ENCODE measurements around the gene PADI3. TPM values are rescaled to one million over a fixed set of nuclear protein-coding genes. Genes with fewer than 3 reads are reported as not detected.

Gene PADI3
- total RNA-seq, 1 donor from 2014 or later, result 3.3 TPM

DNA sequence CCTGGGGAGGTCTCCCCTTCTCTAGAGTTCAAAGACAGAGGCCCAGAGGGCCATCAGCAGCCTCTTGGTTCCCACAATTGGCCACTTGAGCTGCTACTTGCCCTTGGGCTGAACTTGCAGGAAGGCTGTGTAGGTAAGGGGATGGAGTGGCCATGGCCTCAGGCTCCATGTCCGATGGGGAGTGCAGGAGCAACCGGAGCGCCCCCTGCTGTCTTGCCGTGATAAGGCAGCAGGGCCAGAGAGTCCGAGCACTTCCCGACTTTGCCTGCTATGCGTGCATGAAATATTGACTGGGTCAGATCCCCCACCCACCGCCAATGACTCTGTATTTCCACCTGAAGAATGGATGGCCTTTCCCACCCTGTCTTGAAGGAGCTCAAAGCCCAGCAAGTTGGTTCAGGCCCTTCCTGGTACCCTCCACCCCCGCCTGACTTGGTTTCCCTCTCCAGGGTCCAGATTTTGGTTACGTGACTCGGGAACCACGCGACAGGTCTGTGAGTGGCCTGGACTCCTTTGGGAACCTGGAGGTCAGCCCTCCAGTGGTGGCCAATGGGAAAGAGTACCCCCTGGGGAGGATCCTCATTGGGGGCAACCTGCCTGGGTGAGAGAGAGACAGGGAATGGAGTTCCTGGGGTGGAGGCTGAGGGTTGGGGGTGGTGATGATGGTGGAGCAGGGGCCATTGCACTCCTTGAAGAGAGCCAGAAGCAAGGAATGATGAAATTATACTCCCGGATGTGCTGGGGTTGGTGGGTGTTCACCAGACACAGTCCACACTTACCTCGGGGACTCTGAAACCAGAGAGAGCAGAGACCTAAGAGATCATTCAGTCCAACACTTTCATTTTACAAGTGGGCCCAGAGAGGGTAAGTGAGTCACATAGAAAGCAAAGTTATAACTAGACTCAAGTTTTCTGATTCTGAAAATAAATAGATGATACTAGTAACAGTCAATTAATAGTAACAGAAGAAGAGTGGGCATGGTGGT lies 25.6 kb downstream of the PADI3 start:
- ATAC-seq, result peak; percentile 27

DNA sequence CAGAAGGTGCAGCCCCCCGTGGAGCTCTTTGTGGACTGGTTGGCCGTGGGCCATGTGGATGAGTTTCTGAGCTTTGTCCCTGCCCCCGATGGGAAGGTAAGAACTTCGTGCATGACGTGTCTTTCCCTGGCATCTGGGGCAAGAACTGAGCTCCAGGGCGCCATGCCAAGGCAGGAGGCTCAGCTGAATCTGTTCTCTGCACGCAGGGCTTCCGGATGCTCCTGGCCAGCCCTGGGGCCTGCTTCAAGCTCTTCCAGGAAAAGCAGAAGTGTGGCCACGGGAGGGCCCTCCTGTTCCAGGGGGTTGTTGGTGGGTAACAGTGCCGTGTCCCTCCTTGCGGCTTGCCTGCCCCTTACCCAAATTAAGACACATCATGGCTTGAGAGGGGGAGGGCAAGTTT lies 27.7 kb downstream of the PADI3 start:
- ATAC-seq, result peak; percentile 45

DNA sequence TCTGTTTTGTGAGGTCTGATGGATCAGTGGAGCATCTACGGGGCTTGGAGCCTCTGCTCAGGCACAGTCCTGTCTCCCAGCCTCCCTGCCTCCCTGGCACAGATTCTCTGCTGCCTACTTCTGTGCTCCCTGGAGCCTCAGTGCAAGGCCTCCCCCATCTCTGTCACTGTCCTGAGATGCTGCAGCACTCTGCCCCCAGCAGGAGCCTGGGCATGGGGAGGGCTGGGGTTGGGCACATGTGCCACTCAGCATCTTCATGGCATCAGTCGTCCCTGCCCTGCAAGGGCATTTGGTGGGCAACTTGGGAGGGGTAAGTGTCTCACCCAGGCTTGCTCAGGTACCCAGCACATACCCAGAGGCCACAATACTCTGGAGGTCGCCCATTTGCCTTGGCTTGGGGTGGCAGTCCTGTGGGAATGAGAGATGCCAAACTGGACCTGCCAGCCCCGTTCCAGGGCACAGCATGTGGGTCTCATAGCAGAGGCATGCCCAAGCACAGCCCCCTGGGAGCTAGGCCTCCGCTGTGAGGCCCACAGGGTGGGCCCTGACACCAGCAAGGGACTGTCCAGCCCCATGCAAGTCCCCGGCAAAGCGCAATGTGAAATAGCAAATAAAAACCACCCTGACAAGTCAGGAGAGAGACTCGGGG lies 28.7 kb downstream of the PADI3 start:
- no peak for ATAC-seq

DNA sequence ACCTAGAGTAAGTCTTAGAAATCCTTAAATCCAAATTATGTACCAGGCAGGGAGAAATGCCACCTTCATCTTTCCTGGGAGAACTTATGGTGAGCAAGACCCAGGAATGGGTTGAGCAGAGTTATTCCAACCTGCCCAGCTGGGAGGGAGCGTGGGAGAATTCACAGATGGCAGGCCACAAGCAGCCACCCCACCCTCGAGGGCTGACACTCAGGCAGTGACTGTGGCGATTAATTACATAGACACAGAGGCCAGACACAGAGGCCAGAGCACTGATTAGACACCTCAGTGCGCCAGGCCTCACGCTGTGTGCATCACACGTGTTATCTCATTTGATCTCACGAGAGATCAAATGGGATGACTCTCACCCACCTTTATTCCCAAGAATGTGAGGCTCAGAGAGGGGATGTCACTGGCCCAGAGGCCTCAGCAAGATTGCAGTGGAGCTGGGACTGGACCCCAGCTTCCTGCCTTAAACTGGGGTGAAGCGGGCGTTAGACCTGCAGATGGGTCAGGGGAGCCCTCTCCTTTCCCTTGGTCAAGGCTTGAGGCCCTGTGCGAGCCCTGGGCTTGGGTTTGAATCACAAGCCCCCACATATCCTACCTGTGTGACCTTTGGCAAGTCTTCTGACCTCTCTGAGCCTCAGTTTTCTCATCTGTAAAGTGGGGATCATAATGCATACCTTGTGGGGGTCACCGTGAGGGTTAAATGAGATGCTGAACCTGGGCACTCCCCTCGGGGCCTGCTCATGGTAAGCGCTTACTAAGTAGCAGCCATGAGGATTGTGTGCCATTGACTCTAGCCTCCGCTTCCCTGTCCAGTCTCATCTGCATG lies 30.3 kb downstream of the PADI3 start:
- ATAC-seq, result no peak

DNA sequence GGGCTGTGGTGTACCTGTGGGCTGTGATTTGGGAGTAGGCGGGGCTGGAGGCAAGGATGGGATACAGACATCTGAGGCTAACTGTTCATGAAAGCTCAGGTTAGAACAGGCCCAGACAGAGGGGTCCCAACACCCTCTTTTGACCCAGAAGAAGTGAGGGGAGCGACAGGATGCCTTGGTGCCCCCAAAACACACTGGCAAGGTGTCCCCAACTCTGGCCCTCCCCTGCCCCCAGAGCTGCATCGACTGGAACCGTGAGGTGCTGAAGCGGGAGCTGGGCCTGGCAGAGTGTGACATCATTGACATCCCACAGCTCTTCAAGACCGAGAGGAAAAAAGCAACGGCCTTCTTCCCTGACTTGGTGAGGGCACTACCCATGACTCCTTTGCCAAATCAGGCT lies 31.5 kb downstream of the PADI3 start:
- no peak for ATAC-seq

DNA sequence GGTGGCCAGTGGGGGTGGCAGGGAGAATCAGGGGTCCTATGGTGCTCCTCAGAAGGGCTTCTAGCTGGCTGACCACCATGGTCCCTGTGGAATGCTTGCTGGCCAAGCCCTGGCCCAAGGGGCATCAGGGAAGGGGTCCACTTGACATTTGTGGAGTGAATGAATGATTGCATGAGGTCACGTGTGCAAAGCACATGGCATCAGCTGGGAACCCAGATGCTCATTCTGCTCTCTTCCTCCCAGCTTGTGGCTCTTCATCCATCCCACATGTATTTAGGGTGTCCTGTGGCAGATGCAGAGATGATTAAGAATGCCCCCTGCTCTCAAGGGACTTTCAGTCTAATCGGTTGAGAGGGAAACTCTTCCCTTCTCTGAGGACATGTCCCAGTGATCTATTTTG lies 32.0 kb downstream of the PADI3 start:
- ATAC-seq, result no peak

DNA sequence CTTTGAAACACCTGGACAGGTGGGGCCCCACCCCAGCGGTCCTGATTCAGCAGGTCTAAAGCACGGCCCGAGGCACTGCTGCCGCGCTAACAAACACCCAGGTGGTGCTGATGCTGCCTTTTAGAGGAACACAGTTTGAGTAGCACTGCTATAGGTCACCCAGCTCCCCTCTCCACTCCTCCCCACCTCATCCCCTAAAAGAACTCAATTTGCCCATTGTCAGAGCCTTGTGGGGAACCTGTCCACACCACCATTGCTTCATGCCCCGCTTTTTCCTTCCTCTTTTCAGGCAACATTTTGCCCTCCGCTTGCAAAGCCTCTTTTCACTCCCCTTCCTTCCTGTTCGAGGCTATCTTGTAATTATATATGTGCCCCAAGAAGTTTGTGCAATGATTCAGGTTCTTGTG lies 32.9 kb downstream of the PADI3 start:
- peak; percentile 46 for ATAC-seq

DNA sequence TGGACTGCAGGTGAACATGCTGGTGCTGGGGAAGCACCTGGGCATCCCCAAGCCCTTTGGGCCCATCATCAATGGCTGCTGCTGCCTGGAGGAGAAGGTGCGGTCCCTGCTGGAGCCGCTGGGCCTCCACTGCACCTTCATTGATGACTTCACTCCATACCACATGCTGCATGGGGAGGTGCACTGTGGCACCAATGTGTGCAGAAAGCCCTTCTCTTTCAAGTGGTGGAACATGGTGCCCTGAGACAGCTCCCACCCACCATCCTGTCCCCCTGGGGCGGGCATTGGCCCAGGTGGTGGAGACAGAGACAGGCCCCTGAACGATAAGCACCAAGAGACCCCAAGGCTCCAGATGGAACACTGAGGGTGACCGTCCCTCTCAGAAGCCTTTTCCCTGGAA lies 33.9 kb downstream of the PADI3 start:
- no peak for ATAC-seq

DNA sequence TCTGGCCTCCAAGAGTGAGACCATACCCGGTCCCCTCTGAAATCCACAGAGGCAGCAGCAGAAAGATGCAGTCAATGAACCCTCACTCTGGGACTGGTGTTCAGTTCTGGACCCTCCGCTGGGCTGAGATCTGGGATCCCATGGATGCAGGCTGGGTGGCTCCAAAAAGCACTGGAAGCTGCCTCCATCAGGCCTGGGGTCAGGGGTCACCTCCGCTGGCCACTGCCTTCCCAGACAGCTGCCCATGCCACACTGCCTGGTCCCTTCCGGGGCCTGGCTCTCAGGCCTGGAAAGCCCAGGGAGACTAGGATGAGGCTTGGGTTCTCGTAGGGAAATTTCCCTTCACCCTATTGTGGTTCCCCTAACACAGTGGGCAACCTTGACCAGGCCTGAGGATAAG lies 37.7 kb downstream of the PADI3 start:
- ATAC-seq, result no peak

DNA sequence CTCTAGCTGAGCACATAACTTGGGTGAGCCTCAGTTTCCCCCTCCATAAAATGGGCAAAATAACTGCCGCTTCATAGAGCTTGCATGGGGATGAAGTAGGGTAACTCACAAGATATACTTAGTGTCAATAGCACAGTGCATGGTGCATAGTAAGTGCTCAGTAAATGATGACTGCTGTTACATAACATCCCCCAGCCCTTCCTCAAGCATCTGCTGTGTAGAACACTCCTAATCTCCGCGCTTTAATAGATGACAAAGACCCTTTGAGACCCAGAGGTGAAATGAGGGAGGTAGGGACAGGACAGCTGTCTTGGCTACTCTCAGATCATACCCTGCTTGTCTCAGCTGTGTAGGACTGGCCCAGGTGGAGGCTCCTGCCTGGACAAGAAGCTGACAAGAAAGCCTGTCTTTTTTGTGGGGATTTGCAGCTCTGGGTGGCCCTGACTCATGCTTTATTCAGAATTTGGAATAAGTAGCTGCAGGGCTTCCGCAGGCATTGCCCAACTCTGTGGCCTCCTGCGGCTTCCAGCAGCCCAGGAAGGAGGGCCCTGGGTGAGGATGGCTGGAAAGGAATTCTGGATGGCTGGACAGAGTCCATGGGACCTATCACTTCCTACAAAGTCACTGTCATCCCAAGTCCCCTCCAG lies 38.4 kb downstream of the PADI3 start:
- peak; percentile 78 for ATAC-seq

DNA sequence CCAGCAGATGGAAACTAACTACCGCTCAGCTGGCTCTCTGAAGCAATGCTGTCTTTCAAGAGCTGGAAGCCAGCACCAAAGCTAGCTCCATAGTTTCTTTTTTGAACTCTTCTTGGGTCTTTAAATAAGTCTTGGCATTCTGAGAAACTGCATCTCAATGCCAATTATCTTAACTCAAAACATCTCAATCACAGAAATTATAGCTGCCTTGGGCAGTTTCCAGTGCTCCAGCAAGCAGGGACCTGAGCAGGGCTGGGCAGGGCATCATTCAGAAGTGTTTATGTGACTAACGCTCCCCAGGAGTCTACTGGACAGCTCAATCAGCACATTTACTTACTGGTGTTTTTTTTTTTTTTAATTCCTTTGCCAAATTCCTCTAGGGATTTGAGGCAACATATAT lies 40.8 kb downstream of the PADI3 start:
- ATAC-seq, result peak; percentile 84

DNA sequence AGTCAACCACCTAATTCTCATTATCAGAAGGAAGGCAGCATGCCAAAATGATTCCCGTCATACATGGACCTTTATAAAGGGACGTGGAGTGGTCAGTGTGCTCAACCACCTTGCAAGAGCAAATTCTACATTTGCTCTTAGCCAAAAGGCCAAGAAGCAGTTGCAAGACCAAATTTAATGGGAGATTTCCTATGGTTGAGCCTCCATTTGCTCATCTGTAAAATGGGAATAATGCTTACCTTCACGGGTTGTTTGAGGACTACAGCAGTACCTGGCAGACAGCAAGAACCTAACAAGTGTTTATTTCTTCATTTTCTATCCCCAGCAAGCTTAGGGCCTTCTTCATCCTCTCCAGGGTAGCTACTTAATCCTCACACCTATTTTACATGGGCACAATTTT lies 41.7 kb downstream of the PADI3 start:
- ATAC-seq, result no peak

DNA sequence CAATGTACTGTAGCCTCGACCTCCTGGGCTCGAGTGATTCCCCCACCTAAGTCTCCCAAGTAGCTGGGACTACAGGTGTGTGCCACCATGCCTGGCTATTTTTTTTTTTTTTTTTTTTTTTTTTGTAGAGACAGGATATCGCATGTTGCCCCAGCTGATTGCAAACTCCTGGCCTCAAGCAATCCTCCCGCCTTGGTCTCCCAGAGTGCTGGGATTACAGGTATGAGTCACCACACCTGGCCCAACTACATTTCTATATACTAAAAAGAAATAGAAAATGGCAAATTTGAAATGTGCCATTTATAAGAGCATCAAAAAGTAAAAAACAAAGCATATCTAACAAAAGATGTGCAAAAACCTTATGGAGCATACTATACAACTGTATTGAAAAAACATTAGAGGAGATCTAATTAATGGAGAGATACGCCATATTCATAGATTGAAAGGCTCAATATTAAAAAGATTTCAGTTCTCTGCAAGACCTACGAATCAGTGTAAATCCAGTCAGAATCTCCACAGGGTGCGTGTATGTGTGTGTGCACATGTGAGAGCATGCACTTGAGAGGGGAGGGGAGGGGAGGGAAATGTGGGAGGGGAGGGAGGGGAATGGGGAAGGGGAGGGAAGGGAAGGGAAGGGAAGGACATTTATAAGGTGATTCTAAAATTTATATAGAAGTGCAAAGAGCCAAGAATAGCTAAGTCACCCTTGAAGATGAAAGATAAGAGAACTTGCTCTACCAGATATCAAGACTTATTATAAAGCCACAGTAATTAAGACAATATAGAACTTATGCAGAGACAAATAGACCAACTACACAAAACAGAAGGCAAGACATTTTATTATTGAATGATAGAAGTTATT lies 43.6 kb downstream of the PADI3 start:
- no peak for ATAC-seq

DNA sequence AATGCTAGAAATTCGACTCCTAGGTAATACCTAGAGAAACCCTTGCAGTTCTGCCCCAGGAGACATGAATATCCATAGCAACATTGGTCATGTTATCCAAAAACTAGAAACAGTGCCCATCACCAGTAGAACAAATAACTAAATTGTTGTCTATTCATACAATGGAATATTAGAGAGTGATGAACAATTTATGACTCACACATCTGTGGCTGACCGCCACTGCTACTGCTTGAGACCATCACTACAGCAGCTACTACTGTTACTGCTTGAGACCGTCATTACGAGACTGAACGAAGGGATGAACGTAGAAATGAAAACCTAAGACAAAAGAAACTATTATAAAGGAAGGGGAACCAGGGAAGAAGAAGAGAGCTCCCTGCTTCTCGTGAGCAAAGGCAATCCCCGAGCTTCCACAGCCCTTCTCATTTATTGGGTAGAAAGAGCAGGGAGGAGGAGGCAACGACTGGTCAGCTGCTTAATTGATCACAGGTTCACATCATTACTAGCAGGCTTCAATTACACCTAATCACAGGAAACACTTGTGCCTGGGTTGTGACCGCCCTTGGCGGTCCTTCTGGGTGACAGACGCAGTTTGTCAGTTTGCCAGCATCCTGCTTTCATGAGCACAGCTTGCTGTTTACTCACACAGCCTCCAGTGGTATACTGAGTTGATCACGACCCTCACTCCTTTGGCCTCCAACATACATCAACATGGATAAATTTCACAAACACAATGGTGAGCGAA lies 45.0 kb downstream of the PADI3 start:
- no peak for ATAC-seq

DNA sequence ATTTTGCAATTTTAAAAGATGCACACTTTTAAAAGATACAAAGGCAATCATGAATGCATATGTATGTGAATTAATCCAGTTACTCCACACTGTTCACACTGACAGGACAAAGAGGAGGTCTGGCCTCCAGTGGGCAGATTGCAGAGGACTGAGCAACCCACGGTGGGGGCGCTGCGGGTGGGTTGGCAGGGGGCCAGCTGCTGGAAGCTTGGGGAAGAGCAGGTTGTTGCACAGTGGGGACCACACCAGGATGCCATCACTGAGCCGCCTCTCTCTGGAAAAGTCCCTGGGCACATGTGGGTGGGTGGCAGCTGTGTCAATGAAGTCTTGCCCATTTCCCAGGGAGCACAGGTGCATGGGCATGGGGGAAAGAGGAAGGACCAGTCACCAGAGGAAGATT lies 46.4 kb downstream of the PADI3 start:
- no peak for ATAC-seq

DNA sequence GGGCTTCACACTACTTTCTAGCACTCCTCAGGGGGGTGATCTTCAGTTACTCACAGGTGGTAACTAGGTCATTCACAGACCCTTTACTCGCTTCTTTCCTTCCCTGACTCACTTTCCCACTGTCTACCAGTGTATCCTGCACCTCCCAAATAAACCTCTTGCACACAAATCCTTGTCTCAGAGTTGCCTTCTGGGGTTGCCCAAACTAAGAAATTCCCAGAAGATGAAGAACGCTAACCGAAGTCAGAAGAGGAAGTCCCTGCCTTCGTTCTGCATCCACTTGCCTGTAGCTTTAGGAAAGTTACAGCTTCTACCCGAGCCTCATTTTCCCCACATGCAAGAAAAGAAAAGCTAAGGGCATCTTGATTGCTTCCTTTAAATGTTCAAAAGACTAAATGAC lies 47.2 kb downstream of the PADI3 start:
- no peak for ATAC-seq

DNA sequence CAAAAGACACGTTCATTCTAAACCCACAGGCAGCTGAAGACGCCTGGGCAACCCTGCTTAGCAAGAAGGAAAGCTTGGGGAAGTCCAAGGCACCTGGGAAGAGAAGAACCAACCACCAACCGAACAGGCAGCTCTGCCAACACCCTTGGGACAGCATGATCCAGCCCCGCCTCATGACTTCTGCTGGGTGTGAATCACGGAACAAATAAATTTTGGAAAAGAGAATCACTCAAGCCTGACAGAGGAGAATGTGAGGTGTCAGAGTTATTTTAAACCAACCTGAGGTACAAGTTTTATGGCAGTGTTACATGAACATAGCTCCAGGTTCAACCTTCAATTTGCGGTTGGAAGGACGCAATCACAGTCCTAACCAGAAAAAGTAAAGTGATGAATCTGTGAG lies 49.1 kb downstream of the PADI3 start:
- peak; percentile 96 for ATAC-seq

DNA sequence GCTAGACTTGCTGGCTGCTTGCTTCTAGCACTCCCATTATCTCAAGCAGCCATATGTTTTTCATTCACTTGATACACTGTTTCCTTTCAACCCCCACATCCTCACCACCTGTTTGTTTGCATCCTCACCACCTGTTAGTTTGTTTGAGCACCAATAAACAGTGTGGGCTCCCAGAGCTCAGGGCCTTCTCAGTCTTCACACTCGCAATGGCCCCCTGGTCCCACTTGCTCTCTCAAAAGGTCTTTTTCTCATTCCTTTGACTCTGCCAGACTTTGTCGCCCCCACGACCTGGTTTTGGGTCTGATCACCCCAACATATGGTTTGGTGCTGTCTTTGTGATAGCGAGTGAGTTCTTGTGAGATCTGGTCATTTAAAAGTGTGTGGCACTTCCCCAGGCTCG lies 52.9 kb downstream of the PADI3 start:
- ATAC-seq, result no peak

DNA sequence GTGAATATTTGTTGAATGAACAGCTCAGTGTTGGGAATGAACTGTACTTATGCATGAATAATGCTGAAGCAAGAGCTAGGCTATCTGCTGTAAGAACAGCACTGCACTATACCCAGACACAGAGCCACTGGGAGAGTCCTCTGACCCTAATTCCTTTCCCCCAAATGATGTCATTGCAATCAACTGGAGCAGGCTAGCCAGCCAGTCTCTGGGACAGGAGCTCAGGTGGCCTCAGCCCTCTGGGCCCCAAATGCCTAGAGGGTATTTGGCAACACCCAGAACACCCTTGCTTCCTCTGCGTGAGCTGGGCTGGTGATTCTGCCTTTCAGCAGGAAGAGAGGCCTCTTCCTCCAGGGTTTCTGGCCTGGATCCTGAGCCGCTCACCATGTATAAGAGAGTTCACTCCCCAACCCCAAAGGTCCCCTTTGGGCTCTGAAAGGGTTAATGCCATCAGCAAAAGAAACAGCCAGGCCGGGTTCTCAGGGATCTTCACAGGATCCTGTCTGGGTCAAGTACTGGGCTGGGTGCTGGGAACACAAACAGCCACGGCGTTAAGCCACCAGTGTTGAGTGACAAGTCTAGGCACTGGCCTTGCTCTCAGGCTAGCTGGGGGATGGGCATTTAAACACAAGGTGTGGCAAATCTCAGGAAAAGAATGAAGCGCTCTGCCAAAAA lies 55.4 kb downstream of the PADI3 start:
- ATAC-seq, result peak; percentile 77

DNA sequence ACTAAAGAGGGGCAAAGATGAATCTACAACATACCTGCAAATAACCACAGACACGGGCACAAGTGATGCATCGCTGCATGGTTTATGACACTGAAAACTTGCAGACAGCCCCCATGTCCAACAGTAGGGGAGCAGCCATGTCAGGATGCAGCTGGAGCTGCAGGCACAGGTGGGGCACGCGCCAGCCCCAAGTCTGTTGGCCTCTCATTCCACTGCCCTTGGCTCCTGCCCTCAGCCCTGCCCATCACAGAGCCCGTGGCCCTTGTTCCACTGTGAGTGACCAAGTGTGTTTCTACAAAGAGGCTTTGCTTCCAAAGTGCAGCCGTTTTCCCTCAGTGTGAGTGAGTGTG lies 55.9 kb downstream of the PADI3 start:
- ATAC-seq, result peak; percentile 3

All from esophagus mucosa (tissue), 1 donor.